Smooth muscle cell (in vitro differentiated cells): Measurements from ENCODE around the gene BCAS1. TPM values are rescaled to one million over a fixed set of nuclear protein-coding genes. Genes with fewer than 3 reads are reported as not detected.

Experiments used
- DNase-seq: peaks from one replicate; lab custom pipeline; 2025; ENCODE audit not compliant: unreplicated experiment; lab: John Stamatoyannopoulos, UW
- H2AFZ ChIP-seq: fragments of 200-600 bp; sonication (generic); 2 replicates; pipeline ENCODE4 v1.6.0; 2016; ENCODE audit warnings: antibody characterized with exemption, low read depth, mild to moderate bottlenecking
- H3F3A ChIP-seq: fragments of 200-600 bp; sonication (generic); 2 replicates; pipeline ENCODE4 v1.6.0; 2017; ENCODE audit warnings: antibody characterized with exemption, low read depth
- H3K27ac ChIP-seq: fragments of 200-600 bp; sonication (generic); 2 replicates; pipeline ENCODE4 v1.5.1; 2016; ENCODE audit warnings: low read depth, mild to moderate bottlenecking
- H3K27me3 ChIP-seq: fragments of 200-600 bp; sonication (generic); 2 replicates; pipeline ENCODE4 v1.6.1; 2016; ENCODE audit warnings: low read depth, mild to moderate bottlenecking
- H3K36me3 ChIP-seq: fragments of 200-600 bp; sonication (generic); 2 replicates; pipeline ENCODE4 v1.5.1; 2016; ENCODE audit warnings: low read depth
- H3K4me1 ChIP-seq: fragments of 200-600 bp; sonication (generic); 2 replicates; pipeline ENCODE4 v1.5.1; 2016; ENCODE audit warnings: low read depth
- H3K4me2 ChIP-seq: fragments of 200-600 bp; sonication (generic); 2 replicates; pipeline ENCODE4 v1.6.0; 2016; ENCODE audit warnings: mild to moderate bottlenecking
- H3K4me3 ChIP-seq: fragments of 200-600 bp; sonication (generic); 2 replicates; pipeline ENCODE4 v1.5.1; 2016; ENCODE audit warnings: mild to moderate bottlenecking
- H3K79me2 ChIP-seq: fragments of 200-600 bp; sonication (generic); 2 replicates; pipeline ENCODE4 v1.6.0; 2016; ENCODE audit warnings: low read depth, mild to moderate bottlenecking
- H3K9ac ChIP-seq: fragments of 200-600 bp; sonication (generic); 2 replicates; pipeline ENCODE4 v1.6.0; 2016; ENCODE audit warnings: low read depth
- H3K9me3 ChIP-seq: fragments of 200-600 bp; sonication (generic); replicated peaks from 2 replicates; pipeline ENCODE4 v1.5.1; 2016; ENCODE audit warnings: low read depth
- H4K20me1 ChIP-seq: fragments of 200-600 bp; sonication (generic); 2 replicates; pipeline ENCODE4 v1.6.0; 2016; ENCODE audit warnings: low read depth
- CTCF ChIP-seq: fragments of 200-600 bp; sonication (generic); IDR thresholded peaks from 2 replicates; pipeline ENCODE4 v1.5.1; 2017; ENCODE audit warnings: borderline replicate concordance, mild to moderate bottlenecking, antibody characterized with exemption; ENCODE audit not compliant: insufficient read depth, poor library complexity, severe bottlenecking
- WGBS: methylation state at CpG from one replicate; pipeline ENCODE4 v1.1.7; 2016; ENCODE audit warnings: low lambda C conversion rate; 5-methylcytosine and 5-hydroxymethylcytosine counted together
- polyA plus RNA-seq: library from polyadenylated mRNA; unstranded; fragments of >200 nt; fragmentation: Nextera tagmentation; extraction: Ambion mirVana; gene quantifications from 2 replicates; pipeline ENCODE4 v1.2.1, GENCODE V29; 2016
- total RNA-seq: library from RNA; depleted of rRNA; stranded (reverse); fragments of >200 nt; gene quantifications from 2 replicates; pipeline ENCODE4 v1.2.3, GENCODE V29; 2014

BCAS1 gene
- total and polyA plus RNA-seq, 2 experiments from 2014 or later = 0.09 to 0.15 TPM

GRCh38 chr20:54103762-54104600 lies 33.6 kb upstream of the BCAS1 start:
- Histone ChIP-seq H4K20me1 (no peaks in the 10 kb centered on the region), H2AFZ (no peak overlapping the region), H3K27ac (no peak overlapping the region), H3K4me2 (no peak overlapping the region), H3F3A (peaks cover 11% of the 10 kb centered on the region), H3K79me2 (no peaks in the 10 kb centered on the region), H3K4me1 (peaks cover 4% of the 10 kb centered on the region), H3K27me3 (no peaks in the 10 kb centered on the region), H3K9ac (no peak overlapping the region), H3K36me3 (no peaks in the 10 kb centered on the region), H3K9me3 (no peaks in the 10 kb centered on the region), H3K4me3 (no peak overlapping the region)
- TF ChIP-seq CTCF = no peak
- DNase-seq = no peak
- 90% methylated on average over 6 of the region's 6 CpGs for WGBS

GRCh38 chr20:54103067-54103761 lies 32.8 kb upstream of the BCAS1 start:
- Histone ChIP-seq H3K4me1 (peaks cover 4% of the 10 kb centered on the region), H3K9me3 (no peaks in the 10 kb centered on the region), H3K79me2 (no peaks in the 10 kb centered on the region), H3K4me2 (no peak overlapping the region), H3K36me3 (no peaks in the 10 kb centered on the region), H4K20me1 (no peaks in the 10 kb centered on the region), H3K27me3 (no peaks in the 10 kb centered on the region), H3K27ac (no peak overlapping the region), H3K4me3 (no peak overlapping the region), H3K9ac (no peak overlapping the region), H2AFZ (no peak overlapping the region), H3F3A (peaks cover 11% of the 10 kb centered on the region)
- peak; percentile 11 for DNase-seq
- peak; percentile 87 for TF ChIP-seq CTCF
- 45% methylated on average over 11 of the region's 11 CpGs for WGBS

- H3F3A ChIP-seq = peaks cover 11% of the 10 kb centered on the region
- H2AFZ ChIP-seq = no peak overlapping the region
- no peak overlapping the region for H3K9ac ChIP-seq
- no peak for TF ChIP-seq CTCF
- H3K4me1 ChIP-seq = peaks cover 4% of the 10 kb centered on the region
- H3K79me2 ChIP-seq = no peaks in the 10 kb centered on the region
- no peaks in the 10 kb centered on the region for H3K36me3 ChIP-seq
- H4K20me1 ChIP-seq = no peaks in the 10 kb centered on the region
- WGBS = 87% methylated on average over 2 of the region's 2 CpGs
- DNase-seq = no peak
- no peak overlapping the region for H3K4me2 ChIP-seq
- no peak overlapping the region for H3K4me3 ChIP-seq
- no peaks in the 10 kb centered on the region for H3K27me3 ChIP-seq
- H3K27ac ChIP-seq = no peak overlapping the region
- no peaks in the 10 kb centered on the region for H3K9me3 ChIP-seq
These were observed 32.1 kb upstream of the BCAS1 start for GRCh38 chr20:54102543-54102942.
